ENCODE data around the gene ZNF526.

The ZNF526 gene

GRCh38 chr19:42242512-42243409 is 22.6 kb downstream of the ZNF526 start, which contains the start of gene GSK3A:
Gene GSK3A (minus strand): TSS chr19:42242602. CDS start chr19:42242465, 137 bp downstream.
- intact Hi-C loops (cut with DNase I), result loop anchor here (10.0 kb wide), 1 partner anchor 82 kb away; the partner anchor contains the start of gene MEGF8
- peak; percentile 98 to 100 (median 99) for DNase-seq

DNA sequence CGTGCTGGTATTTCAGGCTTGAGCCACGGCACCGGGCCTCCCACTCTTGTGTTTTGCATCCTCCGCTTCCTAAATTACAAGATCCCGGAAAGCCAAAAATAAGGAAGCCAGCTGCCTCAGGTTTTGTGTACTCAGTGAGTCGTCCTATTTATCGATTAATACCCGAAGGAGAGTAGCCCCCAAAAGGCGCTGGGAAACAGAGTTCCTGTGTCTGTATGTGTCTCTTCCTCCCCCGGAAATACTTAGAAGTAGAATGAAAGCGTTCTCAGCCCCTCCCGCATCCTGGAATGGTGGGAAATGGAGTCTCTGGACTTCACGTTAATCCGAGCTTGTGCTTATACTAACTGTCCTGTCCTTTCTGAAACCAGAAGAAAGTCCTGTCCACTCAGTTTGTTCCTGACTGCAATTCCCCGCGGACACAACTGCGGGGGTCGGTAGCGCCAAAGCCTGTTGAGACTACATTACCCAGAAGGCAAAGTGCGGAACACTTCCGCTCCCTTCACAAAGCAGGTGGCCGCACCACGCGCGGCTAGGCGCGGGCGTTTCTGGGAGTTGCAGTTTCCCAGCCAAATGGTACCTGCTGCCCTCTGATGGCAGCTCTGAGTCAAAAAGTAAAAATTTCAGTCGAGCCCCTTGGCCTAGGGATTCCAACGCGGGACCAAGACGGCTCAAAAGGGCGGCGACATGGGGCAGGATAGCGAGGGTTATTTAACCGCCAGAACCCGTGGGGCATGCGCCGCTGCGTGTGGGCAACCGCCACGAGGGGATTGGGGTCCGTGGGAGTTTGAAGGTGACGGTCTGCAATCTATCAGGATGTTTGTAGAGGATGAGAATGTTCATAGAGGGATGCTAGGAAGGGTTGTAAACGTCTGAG is 24.5 kb downstream of the ZNF526 start:
- intact Hi-C loops (cut with DNase I), result loop anchor here (5.0 to 10.0 kb wide), 2 partner anchors 53 to 80 kb away; partner anchors contain the start of gene MEGF8
- DNase-seq, result peak; percentile 89 to 99 (median 92)

DNA sequence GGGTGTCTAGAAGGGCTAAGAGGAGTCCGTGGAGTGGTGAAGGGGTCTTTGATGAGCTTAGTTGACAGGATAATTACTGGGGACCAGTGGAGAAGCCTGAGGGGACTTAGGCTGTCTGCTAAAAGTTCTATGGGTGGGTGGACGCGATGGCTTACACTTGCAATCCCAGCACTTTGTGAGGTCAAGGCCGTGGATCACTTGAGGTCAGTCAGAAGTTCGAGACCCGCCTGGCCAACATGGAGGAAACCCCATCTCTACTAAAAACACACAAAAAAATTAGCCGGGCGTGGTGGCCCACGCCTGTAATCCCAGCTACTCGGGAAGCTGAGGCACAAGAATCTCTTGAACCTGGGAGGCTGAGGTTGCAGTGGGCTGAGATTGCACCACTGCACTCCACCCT is 25.1 kb downstream of the ZNF526 start:
- intact Hi-C loops (cut with DNase I), result loop anchor here (5.0 to 10.0 kb wide), 2 partner anchors 52 to 80 kb away; partner anchors contain the start of gene MEGF8
- DNase-seq, result no peak

GRCh38 chr19:42246143-42246921 is 26.2 kb downstream of the ZNF526 start:
- DNase-seq, result peak; percentile 75 to 99 (median 86)
- intact Hi-C loops (cut with DNase I), result loop anchor here (1.0 to 10.0 kb wide), 3 partner anchors 33 to 78 kb away; partner anchors contain the start of gene MEGF8

GRCh38 chr19:42246922-42247639 is 27.0 kb downstream of the ZNF526 start:
- intact Hi-C loops (cut with DNase I), result loop anchor here (1.0 to 10.0 kb wide), 3 partner anchors 32 to 78 kb away; partner anchors contain the start of gene MEGF8
- DNase-seq, result no peak

DNA sequence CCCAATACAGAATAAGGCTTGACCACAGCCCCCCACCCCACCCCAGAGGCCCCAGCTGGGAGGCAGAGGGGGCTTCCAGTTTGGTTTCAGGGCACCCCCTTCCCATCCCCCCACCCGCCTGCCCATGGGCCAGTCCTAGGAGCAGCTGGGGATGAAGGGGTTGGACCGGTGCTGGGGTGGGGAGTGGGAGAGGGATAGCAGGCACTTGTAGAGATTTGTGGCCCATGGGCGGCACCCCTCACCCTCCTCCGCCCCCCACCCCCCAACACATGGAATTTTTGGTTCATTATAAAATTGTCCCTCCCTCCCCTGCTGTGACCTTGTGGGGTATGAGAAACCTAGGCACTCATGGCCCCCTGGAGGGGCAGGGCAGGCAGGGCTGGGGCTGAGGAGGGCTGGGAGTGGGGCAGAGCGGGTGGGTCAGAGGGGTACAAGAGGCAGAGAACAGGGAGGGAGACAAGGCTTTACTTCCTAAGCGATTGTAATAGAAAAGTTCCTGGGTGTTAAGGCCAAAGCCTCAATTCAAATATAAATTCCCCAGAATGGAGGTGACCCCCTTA is 27.6 kb downstream of the ZNF526 start:
- intact Hi-C loops (cut with DNase I), result loop anchor here (5.0 to 10.0 kb wide), 2 partner anchors 50 to 77 kb away; partner anchors contain the start of gene MEGF8
- DNase-seq, result peak in 1 of 10 donors; percentile 75

GRCh38 chr19:42248270-42249148 is 28.4 kb downstream of the ZNF526 start:
- peak in 2 of 10 donors; percentile 89 to 91 for DNase-seq
- intact Hi-C loops (cut with DNase I), result loop anchor here (5.0 to 10.0 kb wide), 2 partner anchors 49 to 76 kb away; partner anchors contain the start of gene MEGF8

- DNase-seq, result peak in 1 of 10 donors; percentile 68
- intact Hi-C loops (cut with DNase I), result loop anchor here (5.0 to 10.0 kb wide), 2 partner anchors 48 to 76 kb away; partner anchors contain the start of gene MEGF8
These were observed 29.1 kb downstream of the ZNF526 start for GRCh38 chr19:42249149-42249750.

DNA sequence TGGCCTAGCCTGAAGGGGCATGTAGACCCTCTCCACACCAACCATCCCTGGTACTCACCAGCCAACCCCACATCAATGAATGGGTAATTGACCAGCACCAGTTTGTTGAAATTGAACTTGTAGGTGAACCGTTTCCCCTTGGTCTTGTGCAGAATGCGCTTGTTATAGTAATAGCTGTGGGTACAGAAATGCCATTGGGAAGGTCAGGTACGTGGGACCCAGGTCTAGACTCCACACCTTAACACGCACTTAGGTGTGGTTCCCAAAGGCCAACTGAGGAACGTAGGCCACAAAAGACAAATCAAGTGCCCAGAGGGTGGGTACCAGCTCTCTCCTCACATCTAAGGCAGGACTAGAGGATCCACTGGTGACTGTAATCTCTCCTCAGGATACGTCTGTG is 29.7 kb downstream of the ZNF526 start:
- DNase-seq, result no peak
- intact Hi-C loops (cut with DNase I), result loop anchor here (5.0 to 10.0 kb wide), 2 partner anchors 48 to 75 kb away; partner anchors contain the start of gene MEGF8

GRCh38 chr19:42250183-42250665 is 30.1 kb downstream of the ZNF526 start:
- DNase-seq, result no peak
- intact Hi-C loops (cut with DNase I), result no loop called here

DNA sequence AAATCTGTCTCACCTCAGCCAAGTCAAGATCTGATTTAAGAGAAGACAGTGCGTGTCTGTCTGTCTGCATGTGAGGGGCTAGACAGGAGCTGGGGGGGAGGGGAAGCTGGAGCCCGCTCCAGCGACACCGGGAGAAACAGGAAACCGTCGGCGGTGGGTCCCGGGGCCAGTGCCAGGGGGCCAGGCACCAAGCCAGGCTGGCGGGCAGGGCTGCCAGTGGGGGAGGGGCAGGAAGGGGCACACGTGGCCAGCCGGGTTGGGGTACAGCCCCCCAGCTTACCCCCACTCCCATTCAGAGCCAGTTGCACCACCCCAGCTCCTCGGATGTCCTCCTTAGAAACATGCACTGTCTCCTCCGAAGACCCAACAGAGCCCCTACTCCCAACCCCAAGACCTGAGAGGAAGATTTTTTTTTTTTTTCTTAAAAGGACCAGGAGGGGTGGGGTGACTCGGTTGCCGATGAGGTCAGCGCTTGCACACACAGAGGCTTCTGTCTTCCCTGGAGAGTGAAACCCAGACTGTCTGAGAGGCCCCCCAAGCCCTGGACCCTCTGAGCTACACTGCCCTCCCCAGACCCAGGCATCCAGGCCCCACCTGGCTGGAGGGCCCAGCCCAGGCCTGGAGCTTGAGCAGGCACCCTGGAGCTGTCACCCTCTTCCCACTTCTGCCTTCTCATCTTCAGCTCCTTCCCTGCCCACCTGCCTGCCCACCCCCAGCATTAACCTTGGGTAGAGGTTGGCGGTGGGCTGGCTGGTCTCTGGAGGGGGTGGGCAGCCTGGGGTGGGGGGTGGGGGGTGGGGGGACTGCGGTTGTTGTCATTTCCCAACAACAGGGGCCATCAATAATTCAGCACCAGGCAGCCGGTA is 30.8 kb downstream of the ZNF526 start:
- intact Hi-C loops (cut with DNase I), result no loop called here
- DNase-seq, result peak in 4 of 10 donors; percentile 36 to 89 (median 58)

DNA sequence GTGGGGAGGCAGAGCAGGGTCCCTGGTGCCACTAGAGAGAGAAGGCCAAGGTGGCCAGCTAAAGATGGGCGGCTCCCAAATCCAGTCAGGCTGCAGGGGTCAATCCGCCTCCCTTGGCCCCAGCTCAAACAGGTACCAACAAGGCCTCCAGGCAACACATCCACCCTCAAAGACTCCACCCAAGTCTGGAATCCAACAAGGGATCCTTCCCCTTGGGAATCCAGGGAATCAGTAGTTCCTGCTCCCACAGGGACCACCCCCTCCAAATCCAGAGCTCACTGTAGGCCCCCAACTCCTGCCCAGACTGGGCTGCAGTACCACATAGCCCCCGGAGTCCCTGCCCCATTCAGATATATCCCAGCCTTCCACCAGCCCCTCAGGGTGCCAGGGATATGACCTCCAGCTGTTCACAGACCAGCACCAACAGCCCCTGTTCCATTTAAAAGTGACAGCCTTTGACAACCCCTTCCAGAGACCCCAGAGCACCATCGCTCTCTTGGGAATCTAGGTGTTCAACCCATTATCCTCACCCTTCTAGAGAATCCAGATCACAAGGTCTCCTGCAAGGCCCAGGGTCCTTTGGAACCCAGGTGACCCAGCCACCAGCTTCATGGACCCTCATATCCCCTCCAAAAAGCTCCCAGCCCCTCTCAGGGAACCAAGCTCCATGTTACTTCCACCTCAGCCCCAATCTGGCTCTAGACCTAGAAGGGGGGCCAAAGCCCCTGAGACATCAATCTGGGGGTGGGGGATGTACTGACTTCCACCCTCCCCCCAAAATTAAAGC is 31.7 kb downstream of the ZNF526 start:
- no peak for DNase-seq
- intact Hi-C loops (cut with DNase I), result no loop called here

GRCh38 chr19:42252365-42253244 is 32.5 kb downstream of the ZNF526 start:
- DNase-seq, result peak; percentile 68 to 97 (median 82)
- intact Hi-C loops (cut with DNase I), result no loop called here
